Neuronal stem cell (in vitro differentiated cells): ENCODE data around the gene XRCC5.
"Not testable (repeated sequence)": the region's sequence is repeated elsewhere in the genome, so short reads cannot be mapped to it uniquely, and the experiment has no call there.

Experiments
- DNase-seq: peaks from one replicate; pipeline ENCODE4 v3.0.0-alpha.2; 2013; ENCODE audit warnings: low spot score
- H2AFZ ChIP-seq: one replicate; pipeline ENCODE4 v1.6.1; 2013; ENCODE audit warnings: mild to moderate bottlenecking, low read length, inconsistent platforms
- H2AK5ac ChIP-seq: 2 replicates; pipeline ENCODE4 v1.6.1; 2013; ENCODE audit warnings: low read depth, mild to moderate bottlenecking, inconsistent platforms, low read length, moderate library complexity, mixed read lengths
- H2BK120ac ChIP-seq: 2 replicates; pipeline ENCODE4 v1.6.1; 2013; ENCODE audit warnings: low read depth, mild to moderate bottlenecking, inconsistent platforms, low read length, moderate library complexity, mixed read lengths
- H2BK12ac ChIP-seq: one replicate; pipeline ENCODE4 v1.6.1; 2013; ENCODE audit warnings: low read length, inconsistent platforms
- H2BK15ac ChIP-seq: 2 replicates; pipeline ENCODE4 v1.6.1; 2013; ENCODE audit warnings: mild to moderate bottlenecking, low read length, inconsistent platforms, mixed read lengths
- H2BK5ac ChIP-seq: one replicate; pipeline ENCODE4 v1.6.1; 2013; ENCODE audit warnings: inconsistent platforms, mild to moderate bottlenecking, low read length, moderate library complexity
- H3K14ac ChIP-seq: one replicate; pipeline ENCODE4 v1.6.1; 2013; ENCODE audit warnings: low read length, inconsistent platforms
- H3K18ac ChIP-seq: 2 replicates; pipeline ENCODE4 v1.6.1; 2013; ENCODE audit warnings: low read length, inconsistent platforms
- H3K23ac ChIP-seq: 2 replicates; pipeline ENCODE4 v1.6.1; 2013; ENCODE audit warnings: low read depth, mild to moderate bottlenecking, mixed read lengths, low read length, inconsistent platforms; ENCODE audit not compliant: poor library complexity
- H3K27ac ChIP-seq: replicated peaks from 3 replicates; pipeline ENCODE4 v1.5.1; 2013; ENCODE audit warnings: low read length, inconsistent platforms
- H3K27me3 ChIP-seq, 3 experiments: 2 replicates each; pipeline ENCODE4 v1.6.1; 2013; ENCODE audit warnings: low read length in 3 of 3, mild to moderate bottlenecking in 2 of 3, inconsistent platforms in 1 of 3, low read depth in 1 of 3, mixed read lengths in 1 of 3, moderate library complexity in 1 of 3; ENCODE audit not compliant: control insufficient read depth in 3 of 3, insufficient read depth in 3 of 3
- H3K36me3 ChIP-seq, 2 donors: replicated peaks in 1 of 2; 2 replicates each; pipeline ENCODE4 v1.6.1; 2013; ENCODE audit warnings: low read length in 2 of 2; ENCODE audit not compliant: control insufficient read depth in 2 of 2, insufficient read depth in 2 of 2
- H3K4ac ChIP-seq: 2 replicates; pipeline ENCODE4 v1.6.1; 2013; ENCODE audit warnings: inconsistent platforms, mild to moderate bottlenecking, low read length, moderate library complexity
- H3K4me1 ChIP-seq, 2 donors: 1 replicate in 1 of 2; 2 replicates in 1 of 2; pipeline ENCODE4 v1.6.1; 2013; ENCODE audit warnings: low read length in 2 of 2, low read depth in 1 of 2; ENCODE audit not compliant: control insufficient read depth in 2 of 2, insufficient read depth in 1 of 2
- H3K4me2 ChIP-seq: one replicate; pipeline ENCODE4 v1.6.1; 2013; ENCODE audit warnings: mild to moderate bottlenecking, low read length, inconsistent platforms; ENCODE audit not compliant: insufficient read depth, poor library complexity, severe bottlenecking
- H3K4me3 ChIP-seq, 2 donors: 2 replicates each; pipeline ENCODE4 v1.5.1; 2013; ENCODE audit warnings: low read length in 2 of 2, mild to moderate bottlenecking in 2 of 2, inconsistent platforms in 1 of 2, moderate library complexity in 1 of 2
- H3K79me1 ChIP-seq: one replicate; pipeline ENCODE4 v1.6.1; 2013; ENCODE audit warnings: low read depth, mild to moderate bottlenecking, inconsistent platforms, low read length, moderate library complexity
- H3K9ac ChIP-seq: one replicate; pipeline ENCODE4 v1.6.1; 2013; ENCODE audit warnings: mild to moderate bottlenecking, low read depth, low read length, inconsistent platforms; ENCODE audit not compliant: poor library complexity
- H3K9me3 ChIP-seq, 2 donors: replicated peaks in 1 of 2; 2 replicates each; pipeline versions ENCODE3 to v1.6.1; 2013; ENCODE audit warnings: low read length in 2 of 2, mild to moderate bottlenecking in 2 of 2, inconsistent platforms in 1 of 2, low read depth in 1 of 2, mixed read lengths in 1 of 2, moderate library complexity in 1 of 2; ENCODE audit not compliant: control insufficient read depth in 2 of 2, insufficient read depth in 1 of 2
- H4K8ac ChIP-seq: one replicate; pipeline ENCODE4 v1.6.1; 2013; ENCODE audit warnings: low read depth, mild to moderate bottlenecking, inconsistent platforms, low read length, moderate library complexity
- H4K91ac ChIP-seq: one replicate; pipeline ENCODE4 v1.6.1; 2013; ENCODE audit warnings: low read length, low read depth, mild to moderate bottlenecking, inconsistent platforms; ENCODE audit not compliant: poor library complexity
- WGBS, 2 donors: extraction: QIAGEN DNeasy Blood & Tissue Kit; methylation state at CpG; one replicate each; pipeline ENCODE4 v1.1.7; 2013; ENCODE audit warnings: missing lambda C conversion rate in 2 of 2, mixed read lengths in 1 of 2; ENCODE audit not compliant: insufficient read length in 2 of 2, insufficient replicate concordance in 1 of 2; ENCODE audit errors: extremely low coverage in 2 of 2; 5-methylcytosine and 5-hydroxymethylcytosine counted together

XRCC5 gene

DNA sequence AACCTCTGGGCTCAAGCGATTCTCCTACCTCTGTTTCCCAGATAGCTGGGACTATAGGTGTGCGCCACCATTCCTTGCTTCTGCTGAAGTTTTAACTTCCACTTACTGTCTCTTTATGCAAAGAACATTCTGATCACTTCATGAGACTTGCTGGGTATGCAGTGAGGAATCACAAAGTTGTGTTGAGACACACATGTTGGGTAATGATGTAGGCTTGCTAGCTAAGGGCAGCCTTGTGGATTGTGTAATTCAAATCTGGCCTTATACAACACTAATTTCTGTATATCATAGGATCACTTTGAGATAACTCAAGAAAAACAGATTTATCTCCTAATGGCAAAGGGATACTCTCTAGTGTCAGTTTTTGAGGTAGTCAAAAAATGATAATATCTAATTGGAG is 24.2 kb downstream of the XRCC5 start:
- Histone ChIP-seq H3K4me1 (no peaks in the 10 kb centered on the region), H3K14ac (no peak overlapping the region), H2BK5ac (no peak overlapping the region), H3K4me3 (no peak overlapping the region), H2BK12ac (no peak overlapping the region), H4K8ac (no peak overlapping the region), H3K9me3 (no peaks in the 10 kb centered on the region), H4K91ac (no peak overlapping the region), H2AK5ac (no peak overlapping the region), H3K27ac (no peak overlapping the region), H3K4me2 (no peak overlapping the region), H3K36me3 (peaks cover 43 to 100% of the 10 kb centered on the region in 2 donors), H3K79me1 (peaks cover 2% of the 10 kb centered on the region), H3K18ac (no peak overlapping the region), H2AFZ (no peak overlapping the region), H2BK120ac (no peak overlapping the region), H2BK15ac (no peak overlapping the region), H3K4ac (no peak overlapping the region), H3K23ac (no peak overlapping the region), H3K9ac (no peak overlapping the region), H3K27me3 (no peaks in the 10 kb centered on the region)
- no peak for DNase-seq
- WGBS, 2 donors = no CpG with 5 or more reads among the region's 2 CpGs

DNA sequence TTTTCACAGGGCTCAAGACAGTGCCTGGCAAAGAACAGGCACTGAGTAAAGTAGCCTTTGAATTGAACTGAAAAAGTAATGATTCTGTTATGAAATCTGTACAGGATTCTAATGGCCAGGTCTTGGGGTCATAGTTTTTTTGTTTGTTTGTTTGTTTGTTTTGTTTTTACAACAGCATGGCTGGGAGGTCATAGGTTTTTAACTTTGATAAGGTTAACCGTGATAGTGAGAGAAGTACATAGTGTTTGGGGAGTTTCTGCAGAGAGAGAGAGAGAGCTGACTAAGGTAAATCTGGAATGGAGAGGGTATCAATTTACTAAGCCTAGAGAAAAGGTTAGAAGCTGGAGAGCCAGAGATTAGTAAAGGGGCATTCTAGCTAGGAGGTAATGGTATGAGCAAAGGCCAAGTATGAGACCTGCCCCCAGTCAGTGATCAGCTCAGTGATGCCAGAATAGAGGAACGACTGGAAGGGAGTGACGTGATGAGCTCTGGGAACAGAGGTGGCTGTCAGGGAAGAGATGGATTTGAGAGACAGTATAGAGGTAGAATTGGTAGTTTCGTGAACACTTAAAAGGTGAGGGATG is 25.9 kb downstream of the XRCC5 start:
- peaks cover 48 to 100% of the 10 kb centered on the region in 2 donors for H3K36me3 ChIP-seq
- H2AFZ ChIP-seq = no peak overlapping the region
- H3K9me3 ChIP-seq = no peaks in the 10 kb centered on the region
- H3K4me3 ChIP-seq = no peak overlapping the region
- no peak overlapping the region for H2BK12ac ChIP-seq
- no peak overlapping the region for H4K8ac ChIP-seq
- no peak overlapping the region for H2AK5ac ChIP-seq
- H3K79me1 ChIP-seq = peaks cover 2% of the 10 kb centered on the region
- no peak overlapping the region for H3K4me2 ChIP-seq
- no peak overlapping the region for H3K18ac ChIP-seq
- H3K4ac ChIP-seq = no peak overlapping the region
- H3K4me1 ChIP-seq = no peaks in the 10 kb centered on the region
- DNase-seq = no peak
- H3K9ac ChIP-seq = no peak overlapping the region
- no peak overlapping the region for H2BK5ac ChIP-seq
- no peak overlapping the region for H3K27ac ChIP-seq
- WGBS, 2 donors = no CpG with 5 or more reads among the region's 4 CpGs
- H3K27me3 ChIP-seq = no peaks in the 10 kb centered on the region
- no peak overlapping the region for H3K14ac ChIP-seq
- no peak overlapping the region for H2BK15ac ChIP-seq
- H3K23ac ChIP-seq = no peak overlapping the region
- H2BK120ac ChIP-seq = no peak overlapping the region
- no peak overlapping the region for H4K91ac ChIP-seq

DNA sequence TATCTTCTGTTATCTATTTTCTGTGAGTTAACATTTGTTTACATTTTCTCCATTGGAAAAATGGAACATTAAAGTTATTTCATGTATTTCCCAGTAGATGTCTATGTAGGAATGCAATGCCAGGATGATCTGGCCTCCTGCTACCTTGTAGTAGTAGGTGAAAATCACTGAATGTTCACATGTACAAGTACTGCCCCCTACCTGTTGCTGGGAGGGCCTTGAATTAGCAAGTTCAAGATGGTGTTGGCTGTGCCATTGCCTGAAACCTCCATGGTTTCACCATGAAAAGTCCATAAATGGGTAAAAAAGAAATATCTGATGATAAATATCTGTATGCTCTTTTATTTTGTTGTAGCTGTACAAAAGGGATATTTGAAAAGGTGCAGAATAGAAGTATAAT is 30.7 kb downstream of the XRCC5 start:
- no peak for DNase-seq

DNA sequence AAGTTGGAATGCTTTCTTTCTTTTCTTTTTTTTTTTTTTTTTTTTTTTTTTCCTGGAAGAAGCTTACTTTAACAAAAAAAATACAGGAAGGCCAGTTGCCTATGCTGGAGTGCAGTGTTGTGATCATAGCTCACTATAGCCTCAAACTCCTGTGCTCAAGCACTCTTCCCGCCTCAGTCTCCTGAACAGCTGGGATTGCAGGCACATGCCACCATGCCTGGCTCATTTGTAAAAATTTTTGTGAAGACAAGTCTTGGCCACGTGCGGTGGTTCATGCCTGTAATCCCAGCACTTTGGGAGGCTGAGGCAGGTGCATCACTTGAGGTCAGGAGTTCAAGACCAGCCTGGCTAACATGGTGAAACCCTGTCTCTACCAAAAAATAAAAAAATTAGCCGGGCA is 32.4 kb downstream of the XRCC5 start:
- H3K4me1 ChIP-seq, H2AFZ ChIP-seq, DNase-seq, H4K91ac ChIP-seq, H2BK12ac ChIP-seq, H3K27ac ChIP-seq, H2AK5ac ChIP-seq, H4K8ac ChIP-seq, H3K14ac ChIP-seq, H2BK120ac ChIP-seq, H3K4me3 ChIP-seq, H3K18ac ChIP-seq, H2BK15ac ChIP-seq, H2BK5ac ChIP-seq, H3K4me2 ChIP-seq, H3K4ac ChIP-seq, H3K79me1 ChIP-seq, H3K27me3 ChIP-seq, H3K23ac ChIP-seq, H3K9ac ChIP-seq, H3K9me3 ChIP-seq: not testable (repeated sequence)
- WGBS, 2 donors = no CpG with 5 or more reads among the region's 4 CpGs
- peaks cover 45 to 99% of the 10 kb centered on the region in 2 donors for H3K36me3 ChIP-seq

More for the DNA sequence above, 30.7 kb downstream of the XRCC5 start:
- H3K14ac ChIP-seq = no peak overlapping the region
- no peaks in the 10 kb centered on the region for H3K4me1 ChIP-seq
- H3K27ac ChIP-seq = no peak overlapping the region
- no peak overlapping the region for H3K9ac ChIP-seq
- no peak overlapping the region for H2AFZ ChIP-seq
- no peak overlapping the region for H2BK15ac ChIP-seq
- H2BK12ac ChIP-seq = no peak overlapping the region
- H2BK5ac ChIP-seq = no peak overlapping the region
- H3K79me1 ChIP-seq = peaks cover 4% of the 10 kb centered on the region
- no peak overlapping the region for H3K4me2 ChIP-seq
- no peak overlapping the region for H3K18ac ChIP-seq
- H3K36me3 ChIP-seq = peaks cover 48 to 99% of the 10 kb centered on the region in 2 donors
- H4K8ac ChIP-seq = no peak overlapping the region
- no peak overlapping the region for H2BK120ac ChIP-seq
- no peak overlapping the region for H3K23ac ChIP-seq
- H2AK5ac ChIP-seq = no peak overlapping the region
- no peak overlapping the region for H3K4ac ChIP-seq
- H3K9me3 ChIP-seq = no peaks in the 10 kb centered on the region
- H3K27me3 ChIP-seq = no peaks in the 10 kb centered on the region
- no peak overlapping the region for H3K4me3 ChIP-seq
- no peak overlapping the region for H4K91ac ChIP-seq
